Measurements from ENCODE around the gene PPFIA2.

- TF ChIP-seq EZH2 (IDR thresholded peaks at IDR 0.05; ENCODE audit: borderline replicate concordance, low read length), result no peak
- no peak for TF ChIP-seq CTCF (IDR thresholded peaks at IDR 0.05; ENCODE audit: low read length)
Observed at GRCh38 chr12:81517296-81517695, 241.9 kb downstream of the PPFIA2 start.
